Activated B cell treated with CpG ODN at 0.5 μM for 24 hours (primary cell): Measurements from ENCODE around the gene CCM2L. TPM values are rescaled to one million over a fixed set of nuclear protein-coding genes. Genes with fewer than 3 reads are reported as not detected.
"Not testable (repeated sequence)": the region's sequence is repeated elsewhere in the genome, so short reads cannot be mapped to it uniquely, and the experiment has no call there.

Experiments used
- ATAC-seq: fragments of 200-7000 bp; cut with Tn5 transposase; one replicate; pipeline ENCODE4 v1.10.0; 2021; ENCODE audit warnings: low read depth, mild to moderate bottlenecking, moderate library complexity
- CTCF ChIA-PET: fragments of 350-600 bp; sonication (Branson Sonifier 250); formaldehyde crosslinking; loops from one replicate; lab custom pipeline; 2021; ENCODE audit warnings: antibody characterized with exemption; lab: Charles Lee
- POLR2A ChIA-PET: fragments of 350-600 bp; sonication (Branson Sonifier 250); formaldehyde crosslinking; loops from one replicate; lab custom pipeline; 2021; ENCODE audit warnings: antibody characterized with exemption; lab: Charles Lee
- DNase-seq: peaks from one replicate; pipeline ENCODE4 v3.0.0; 2022
- H3K27ac Mint-ChIP-seq: one replicate; pipeline ENCODE4 v1.8.0; 2020; ENCODE audit warnings: mixed read lengths
- H3K27me3 Mint-ChIP-seq: one replicate; pipeline ENCODE4 v1.8.0; 2021; ENCODE audit warnings: mixed read lengths
- H3K36me3 Mint-ChIP-seq: one replicate; pipeline ENCODE4 v1.8.0; 2021; ENCODE audit warnings: low read depth, mixed read lengths
- H3K4me1 Mint-ChIP-seq: one replicate; pipeline ENCODE4 v1.8.0; 2021; ENCODE audit warnings: mixed read lengths
- H3K4me3 Mint-ChIP-seq: one replicate; pipeline ENCODE4 v1.8.0; 2020; ENCODE audit warnings: mild to moderate bottlenecking, mixed read lengths
- H3K9me3 Mint-ChIP-seq: one replicate; pipeline ENCODE4 v1.8.0; 2020; ENCODE audit warnings: mixed read lengths
- CTCF ChIP-seq: fragments of 200-600 bp; IDR thresholded peaks from one replicate; pipeline ENCODE4 v1.8.0; 2022; ENCODE audit warnings: antibody characterized with exemption, mild to moderate bottlenecking
- intact Hi-C: fragments of 100-400 bp; cut with micrococcal nuclease; formaldehyde crosslinking; loops from one replicate; pipeline ENCODE4 v1.15.1; 2024
- total RNA-seq: library from RNA; stranded (reverse); gene quantifications from 2 replicates; pipeline ENCODE4 v1.2.3, GENCODE V29; 2022

Gene CCM2L
- total RNA-seq, 1 donor from 2014 or later, result 0.11 TPM

GRCh38 chr20:32028647-32029372 lies 18.6 kb downstream of the CCM2L start:
- Mint-ChIP-seq H3K4me1 (peaks cover 13% of the 10 kb centered on the region), H3K9me3 (no peaks in the 10 kb centered on the region), H3K36me3 (no peaks in the 10 kb centered on the region), H3K27ac (no peak overlapping the region), H3K4me3 (no peak overlapping the region), H3K27me3 (peaks cover 4% of the 10 kb centered on the region)
- intact Hi-C loops, result no loop called here
- ATAC-seq (no peak), DNase-seq (no peak)
- TF ChIP-seq CTCF, result no peak
- CTCF ChIA-PET, result interaction anchor here (1.2 to 4.5 kb wide), 5 partner anchors 54 to 176 kb away, joined by 3 to 67 read pairs (median 20); partner anchors contain the start of gene PDRG1
- POLR2A ChIA-PET, result no interaction called here

- intact Hi-C loops, result no loop called here
- DNase-seq (no peak), ATAC-seq (no peak)
- ChIA-PET POLR2A (interaction anchor here (0.6 kb wide), 1 partner anchor 24 kb away, joined by 4 read pairs; no protein-coding TSS in a partner anchor), CTCF (interaction anchor here (1.2 to 4.5 kb wide), 10 partner anchors 8 to 206 kb away, joined by 3 to 67 read pairs (median 10); partner anchors contain the start of genes HCK and PDRG1)
- H3K36me3 Mint-ChIP-seq, result no peaks in the 10 kb centered on the region
- H3K4me1 Mint-ChIP-seq, result peaks cover 19% of the 10 kb centered on the region
- no peak overlapping the region for H3K27ac Mint-ChIP-seq
- TF ChIP-seq CTCF, result no peak
- H3K4me3 Mint-ChIP-seq, result no peak overlapping the region
- H3K9me3 Mint-ChIP-seq, result no peaks in the 10 kb centered on the region
- peaks cover 3% of the 10 kb centered on the region for H3K27me3 Mint-ChIP-seq
Measured at GRCh38 chr20:32029561-32029960, 19.3 kb downstream of the CCM2L start.

GRCh38 chr20:32031007-32031958 lies 21.0 kb downstream of the CCM2L start:
- no peak overlapping the region for H3K27ac Mint-ChIP-seq
- ChIA-PET POLR2A (interaction anchor here (1.1 to 2.8 kb wide), 5 partner anchors 9 to 79 kb away, joined by 4 to 17 read pairs (median 10); partner anchors contain the start of genes HCK and TM9SF4), CTCF (interaction anchor here (0.7 to 4.5 kb wide), 25 partner anchors 9 to 284 kb away, joined by 3 to 67 read pairs (median 4); partner anchors contain the start of genes HCK and PDRG1)
- H3K36me3 Mint-ChIP-seq, result no peaks in the 10 kb centered on the region
- ATAC-seq (peak; percentile 56), DNase-seq (peak; percentile 67)
- H3K9me3 Mint-ChIP-seq, result no peaks in the 10 kb centered on the region
- intact Hi-C loops, result loop anchor here (1.0 to 5.0 kb wide), 8 partner anchors 9 to 621 kb away; partner anchors contain the start of genes PDRG1 and XKR7
- peak overlapping the region; percentile 71 for H3K4me3 Mint-ChIP-seq
- peak; percentile 100 for TF ChIP-seq CTCF
- H3K4me1 Mint-ChIP-seq, result peaks cover 33% of the 10 kb centered on the region
- peaks cover 3% of the 10 kb centered on the region for H3K27me3 Mint-ChIP-seq

DNA sequence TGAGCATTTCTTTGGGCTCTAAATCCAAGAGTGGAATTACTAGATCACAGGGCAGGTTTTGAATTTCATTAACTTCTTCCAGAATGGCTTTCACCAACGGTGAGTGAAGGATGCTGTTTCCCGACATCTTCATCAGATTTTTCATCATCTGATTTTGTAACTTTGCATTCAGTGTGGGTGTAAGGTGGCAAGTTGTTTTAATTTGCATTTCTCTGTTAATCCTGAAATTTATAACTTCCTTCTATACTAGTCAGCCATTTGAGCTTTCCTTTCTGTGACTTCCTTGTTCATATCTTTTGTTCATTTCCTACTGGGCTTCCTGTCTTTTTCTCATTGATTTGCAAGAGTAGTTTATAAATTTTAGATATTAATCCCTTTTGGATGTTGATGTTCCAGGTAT lies 23.1 kb downstream of the CCM2L start:
- ATAC-seq, result no peak
- CTCF ChIA-PET, result interaction anchor here (0.7 kb wide), 1 partner anchor 58 kb away, joined by 4 read pairs; no protein-coding TSS in a partner anchor
- POLR2A ChIA-PET, result interaction anchor here (1.0 to 11.3 kb wide), 5 partner anchors 10 to 77 kb away, joined by 3 to 453 read pairs (median 4); partner anchors contain the start of genes HCK and TM9SF4
- peaks cover 3% of the 10 kb centered on the region for H3K9me3 Mint-ChIP-seq
- DNase-seq, result no peak
- intact Hi-C loops, result loop anchor here (5.0 kb wide), 2 partner anchors 66 to 619 kb away; partner anchors contain the start of gene XKR7
- H3K36me3 Mint-ChIP-seq, result no peaks in the 10 kb centered on the region
- peaks cover 2% of the 10 kb centered on the region for H3K27me3 Mint-ChIP-seq
- peaks cover 54% of the 10 kb centered on the region for H3K4me1 Mint-ChIP-seq
- TF ChIP-seq CTCF, result no peak
- no peak overlapping the region for H3K4me3 Mint-ChIP-seq
- peak overlapping the region; percentile 30 for H3K27ac Mint-ChIP-seq

DNA sequence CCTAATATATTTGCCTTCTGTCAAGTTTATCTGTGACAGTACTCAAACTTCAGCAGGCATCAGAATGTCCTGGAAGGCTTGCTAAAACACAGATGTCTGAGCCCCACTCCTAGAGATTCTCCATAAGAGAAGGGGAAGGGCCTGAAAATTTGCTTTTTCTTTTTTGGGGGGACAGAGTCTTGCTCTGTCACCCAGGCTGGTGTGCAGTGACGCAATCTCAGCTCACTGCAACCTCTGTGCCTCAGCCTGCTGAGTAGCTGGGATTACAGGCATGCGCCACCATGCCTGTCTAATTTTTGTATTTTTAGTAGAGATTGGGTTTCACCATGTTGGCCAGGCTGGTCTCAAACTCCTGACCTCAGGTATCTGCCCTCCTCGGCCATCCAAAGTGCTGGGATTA lies 23.5 kb downstream of the CCM2L start:
- not testable (repeated sequence) for ATAC-seq, H3K9me3 Mint-ChIP-seq, H3K4me3 Mint-ChIP-seq, H3K27ac Mint-ChIP-seq, DNase-seq, H3K27me3 Mint-ChIP-seq, H3K36me3 Mint-ChIP-seq
- intact Hi-C loops, result loop anchor here (5.0 kb wide), 2 partner anchors 66 to 619 kb away; partner anchors contain the start of gene XKR7
- ChIA-PET CTCF (interaction anchor here (0.7 to 4.3 kb wide), 10 partner anchors 8 to 181 kb away, joined by 3 to 96 read pairs (median 6); partner anchors contain the start of genes HCK and PDRG1), POLR2A (interaction anchor here (1.0 to 11.3 kb wide), 6 partner anchors 10 to 165 kb away, joined by 3 to 453 read pairs (median 12); partner anchors contain the start of gene HCK)
- peaks cover 57% of the 10 kb centered on the region for H3K4me1 Mint-ChIP-seq
